LNCaP clone FGC (cell line): ENCODE data around the gene HEMK1.
A peak's percentile ranks its signal among the peaks of the same experiment; 100 is the strongest.

ENCODE experiments used
- DNase-seq: peaks from one replicate; pipeline ENCODE4 v3.0.0-alpha.2; 2011; ENCODE audit warnings: low read depth
- H3K4me3 ChIP-seq: 2 replicates; pipeline ENCODE4 v1.5.1; 2011; ENCODE audit warnings: mild to moderate bottlenecking, low read depth, low read length, control low read depth
- CTCF ChIP-seq: IDR thresholded peaks from 2 replicates; pipeline ENCODE4 v1.5.1; 2012; ENCODE audit warnings: mild to moderate bottlenecking; ENCODE audit not compliant: control insufficient read depth, insufficient read depth; ENCODE audit errors: extremely low read depth

Gene HEMK1

GRCh38 chr3:50610992-50611463 is 41.7 kb downstream of the HEMK1 start:
- no peak for DNase-seq
- TF ChIP-seq CTCF, result no peak
- H3K4me3 ChIP-seq, result peak overlapping the region; percentile 65

- TF ChIP-seq CTCF, result no peak
- peak; percentile 56 for DNase-seq
- peak within 1 kb of the TSS; percentile 65 for H3K4me3 ChIP-seq
Measured at GRCh38 chr3:50611464-50612233, 42.3 kb downstream of the HEMK1 start, which contains the start of gene CISH. Gene CISH (minus strand): TSS chr3:50611774. CDS start chr3:50611650, 124 bp downstream.

GRCh38 chr3:50612234-50612882 is 43.0 kb downstream of the HEMK1 start:
- peak overlapping the region; percentile 65 for H3K4me3 ChIP-seq
- no peak for TF ChIP-seq CTCF
- DNase-seq, result no peak

- DNase-seq, result no peak
- H3K4me3 ChIP-seq, result no peak overlapping the region
- no peak for TF ChIP-seq CTCF
Measured at GRCh38 chr3:50612970-50613846, 43.9 kb downstream of the HEMK1 start.

- no peak for DNase-seq
- TF ChIP-seq CTCF, result no peak
Measured at GRCh38 chr3:50615190-50615589, 45.9 kb downstream of the HEMK1 start.

GRCh38 chr3:50616003-50616769 is 46.9 kb downstream of the HEMK1 start:
- peak; percentile 97 for TF ChIP-seq CTCF
- H3K4me3 ChIP-seq, result peak overlapping the region; percentile 74
- no peak for DNase-seq

More at GRCh38 chr3:50615190-50615589, 45.9 kb downstream of the HEMK1 start:
- H3K4me3 ChIP-seq, result no peak overlapping the region
